GM10847 (cell line): ENCODE measurements around the gene SH3BGRL3.
A peak's percentile ranks its signal among the peaks of the same experiment; 100 is the strongest.

Source experiments
- POLR2A ChIP-seq: IDR thresholded peaks from 2 replicates; pipeline ENCODE4 v1.6.1; 2011; ENCODE audit not compliant: insufficient read length; ENCODE audit errors: extremely low read depth

SH3BGRL3 gene

GRCh38 chr1:26279456-26280332, at the start of gene SH3BGRL3:
Gene SH3BGRL3 (plus strand): TSS chr1:26280086. CDS start chr1:26280156, 70 bp downstream.
- peak; percentile 73 for TF ChIP-seq POLR2A

GRCh38 chr1:26233903-26234643, 45.8 kb upstream of the SH3BGRL3 start, which contains the start of gene CEP85:
Gene CEP85 (plus strand): TSS chr1:26234200. CDS start chr1:26239784, 5,584 bp downstream.
- TF ChIP-seq POLR2A, result no peak

GRCh38 chr1:26234644-26235370, 45.1 kb upstream of the SH3BGRL3 start:
- TF ChIP-seq POLR2A, result no peak

GRCh38 chr1:26237230-26237966, 42.5 kb upstream of the SH3BGRL3 start:
- no peak for TF ChIP-seq POLR2A

- no peak for TF ChIP-seq POLR2A
Measured at GRCh38 chr1:26239936-26240335, 40.0 kb upstream of the SH3BGRL3 start.

- no peak for TF ChIP-seq POLR2A
Measured at GRCh38 chr1:26252718-26253117, 27.2 kb upstream of the SH3BGRL3 start.

GRCh38 chr1:26254404-26254803, 25.5 kb upstream of the SH3BGRL3 start:
- no peak for TF ChIP-seq POLR2A

- TF ChIP-seq POLR2A, result no peak
Measured at GRCh38 chr1:26257222-26257621, 22.7 kb upstream of the SH3BGRL3 start.

- TF ChIP-seq POLR2A, result no peak
Measured at GRCh38 chr1:26259005-26259404, 20.9 kb upstream of the SH3BGRL3 start.

GRCh38 chr1:26259578-26259977, 20.3 kb upstream of the SH3BGRL3 start:
- TF ChIP-seq POLR2A, result no peak

- no peak for TF ChIP-seq POLR2A
Measured at GRCh38 chr1:26263212-26263611, 16.7 kb upstream of the SH3BGRL3 start.

GRCh38 chr1:26265405-26265804, 14.5 kb upstream of the SH3BGRL3 start:
- TF ChIP-seq POLR2A, result no peak

GRCh38 chr1:26268290-26269197, 11.3 kb upstream of the SH3BGRL3 start:
- TF ChIP-seq POLR2A, result no peak

- TF ChIP-seq POLR2A, result no peak
Measured at GRCh38 chr1:26269198-26269550, 10.7 kb upstream of the SH3BGRL3 start.
